Calu3 (cell line): ENCODE measurements around the gene INHBC. TPM values are rescaled to one million over a fixed set of nuclear protein-coding genes. Genes with fewer than 3 reads are reported as not detected.

Experiments used
- BruUV-seq: library from RNA; stranded (reverse); fragments of 400-500 nt; replicated peaks from 2 replicates; lab custom pipeline; 2021; lab: Mats Ljungman, UMichigan
- CTCF ChIA-PET: fragments of 300-600 bp; sonication (Branson Sonifier 250); formaldehyde crosslinking; loops from one replicate; lab custom pipeline; 2022; ENCODE audit warnings: antibody characterized with exemption; lab: Charles Lee
- DNase-seq: peaks from one replicate; pipeline ENCODE4 v3.0.0; 2022
- H3K27ac Mint-ChIP-seq: one replicate; pipeline ENCODE4 v1.8.0; 2022; ENCODE audit warnings: mixed read lengths; ENCODE audit not compliant: unreplicated experiment
- H3K27me3 Mint-ChIP-seq: one replicate; pipeline ENCODE4 v1.8.0; 2022; ENCODE audit warnings: mixed read lengths; ENCODE audit not compliant: unreplicated experiment
- H3K36me3 Mint-ChIP-seq: one replicate; pipeline ENCODE4 v1.8.0; 2022; ENCODE audit warnings: mild to moderate bottlenecking, moderate library complexity, mixed read lengths; ENCODE audit not compliant: insufficient read depth, unreplicated experiment
- H3K4me1 Mint-ChIP-seq: one replicate; pipeline ENCODE4 v1.8.0; 2022; ENCODE audit warnings: mild to moderate bottlenecking, low read depth, mixed read lengths; ENCODE audit not compliant: unreplicated experiment
- H3K4me3 Mint-ChIP-seq: one replicate; pipeline ENCODE4 v1.8.0; 2022; ENCODE audit warnings: mild to moderate bottlenecking, low read depth, moderate library complexity, mixed read lengths; ENCODE audit not compliant: unreplicated experiment
- H3K9me3 Mint-ChIP-seq: one replicate; pipeline ENCODE4 v1.8.0; 2022; ENCODE audit warnings: low read depth, mixed read lengths; ENCODE audit not compliant: unreplicated experiment
- intact Hi-C: fragments of 100-400 bp; cut with micrococcal nuclease; formaldehyde crosslinking; loops from one replicate; pipeline ENCODE4 v1.10.0; 2022; ENCODE audit not compliant: unreplicated experiment
- total RNA-seq: library from RNA; stranded (reverse); gene quantifications from 2 replicates; pipeline ENCODE4 v1.2.3, GENCODE V29; 2022
- TF ChIP-seq, protein P1 (sequence below): fragments of 200-600 bp; IDR thresholded peaks from one replicate; pipeline ENCODE4 v1.8.0; 2022; ENCODE audit warnings: antibody characterized with exemption; ENCODE audit not compliant: unreplicated experiment

The INHBC gene
- total RNA-seq, 1 experiment from 2014 or later = not detected

GRCh38 chr12:57483466-57483865 lies 48.9 kb downstream of the INHBC start:
- TF ChIP-seq, protein P1, sequence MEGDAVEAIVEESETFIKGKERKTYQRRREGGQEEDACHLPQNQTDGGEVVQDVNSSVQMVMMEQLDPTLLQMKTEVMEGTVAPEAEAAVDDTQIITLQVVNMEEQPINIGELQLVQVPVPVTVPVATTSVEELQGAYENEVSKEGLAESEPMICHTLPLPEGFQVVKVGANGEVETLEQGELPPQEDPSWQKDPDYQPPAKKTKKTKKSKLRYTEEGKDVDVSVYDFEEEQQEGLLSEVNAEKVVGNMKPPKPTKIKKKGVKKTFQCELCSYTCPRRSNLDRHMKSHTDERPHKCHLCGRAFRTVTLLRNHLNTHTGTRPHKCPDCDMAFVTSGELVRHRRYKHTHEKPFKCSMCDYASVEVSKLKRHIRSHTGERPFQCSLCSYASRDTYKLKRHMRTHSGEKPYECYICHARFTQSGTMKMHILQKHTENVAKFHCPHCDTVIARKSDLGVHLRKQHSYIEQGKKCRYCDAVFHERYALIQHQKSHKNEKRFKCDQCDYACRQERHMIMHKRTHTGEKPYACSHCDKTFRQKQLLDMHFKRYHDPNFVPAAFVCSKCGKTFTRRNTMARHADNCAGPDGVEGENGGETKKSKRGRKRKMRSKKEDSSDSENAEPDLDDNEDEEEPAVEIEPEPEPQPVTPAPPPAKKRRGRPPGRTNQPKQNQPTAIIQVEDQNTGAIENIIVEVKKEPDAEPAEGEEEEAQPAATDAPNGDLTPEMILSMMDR = no peak
- DNase-seq = no peak

GRCh38 chr12:57485695-57486094 lies 51.1 kb downstream of the INHBC start:
- Mint-ChIP-seq H3K27ac (no peak overlapping the region), H3K36me3 (peaks cover 31% of the 10 kb centered on the region), H3K4me1 (peaks cover 9% of the 10 kb centered on the region), H3K9me3 (no peaks in the 10 kb centered on the region), H3K27me3 (peaks cover 30% of the 10 kb centered on the region), H3K4me3 (no peak overlapping the region)
- DNase-seq = no peak
- BruUV-seq = no TSS peak
- CTCF ChIA-PET = no interaction called here
- TF ChIP-seq, protein P1 = no peak
- intact Hi-C loops = no loop called here

More at GRCh38 chr12:57483466-57483865, 48.9 kb downstream of the INHBC start:
- CTCF ChIA-PET = no interaction called here
- H3K36me3 Mint-ChIP-seq = peaks cover 9% of the 10 kb centered on the region
- peaks cover 52% of the 10 kb centered on the region for H3K27me3 Mint-ChIP-seq
- H3K9me3 Mint-ChIP-seq = no peaks in the 10 kb centered on the region
- no peak overlapping the region for H3K4me3 Mint-ChIP-seq
- H3K4me1 Mint-ChIP-seq = peaks cover 10% of the 10 kb centered on the region
- intact Hi-C loops = no loop called here
- BruUV-seq = no TSS peak
- no peak overlapping the region for H3K27ac Mint-ChIP-seq

DNA sequence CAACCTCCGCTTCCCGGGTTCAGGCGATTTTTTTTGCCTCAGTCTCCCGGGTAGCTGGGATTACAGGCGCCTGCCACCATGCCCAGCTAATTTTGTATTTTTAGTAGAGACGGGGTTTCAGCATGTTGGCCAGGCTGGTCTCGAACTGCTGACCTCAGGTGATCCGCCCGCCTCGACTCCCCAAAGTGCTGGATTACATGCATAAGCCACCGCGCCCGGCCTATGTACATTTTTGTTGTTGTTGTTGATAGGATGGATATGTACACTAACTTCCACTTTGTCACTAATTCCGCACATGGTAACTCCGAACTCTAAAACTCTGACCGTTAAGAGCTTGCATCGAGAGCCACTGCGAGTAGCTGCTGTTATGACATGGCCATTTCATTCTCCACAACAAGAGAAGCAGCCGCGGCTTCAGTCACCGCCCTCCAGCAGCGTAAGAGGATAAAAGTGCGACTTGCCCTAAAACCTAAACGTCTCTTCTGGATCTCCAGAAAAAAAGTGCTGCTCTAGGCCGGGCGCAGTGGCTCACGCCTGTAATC lies 52.5 kb downstream of the INHBC start:
- Mint-ChIP-seq H3K4me1 (peaks cover 9% of the 10 kb centered on the region), H3K4me3 (peak overlapping the region; percentile 93), H3K9me3 (no peaks in the 10 kb centered on the region), H3K27ac (no peak overlapping the region), H3K27me3 (peaks cover 16% of the 10 kb centered on the region), H3K36me3 (peaks cover 46% of the 10 kb centered on the region)
- TF ChIP-seq, protein P1 = no peak
- BruUV-seq = no TSS peak
- intact Hi-C loops = no loop called here
- CTCF ChIA-PET = no interaction called here
- no peak for DNase-seq

- CTCF ChIA-PET = interaction anchor here (1.3 kb wide), 1 partner anchor 29 kb away, joined by 5 read pairs; no protein-coding TSS in a partner anchor
- Mint-ChIP-seq H3K9me3 (no peaks in the 10 kb centered on the region), H3K36me3 (peaks cover 52% of the 10 kb centered on the region), H3K4me1 (peaks cover 9% of the 10 kb centered on the region), H3K4me3 (peak within 1 kb of the TSS; percentile 93), H3K27me3 (peaks cover 12% of the 10 kb centered on the region), H3K27ac (peak within 1 kb of the TSS; percentile 99)
- TF ChIP-seq, protein P1 = no peak
- intact Hi-C loops = no loop called here
- DNase-seq = peak; percentile 94
- no TSS peak for BruUV-seq
Measured at GRCh38 chr12:57487597-57488401, 53.2 kb downstream of the INHBC start, which contains the start of gene MARS1. MARS1 (plus strand) TSS chr12:57488068; CDS start chr12:57488091, 23 bp downstream.
